Measurements from ENCODE around the gene PTPRC. TPM values are rescaled to one million over a fixed set of nuclear protein-coding genes. Genes with fewer than 3 reads are reported as not detected.

Gene PTPRC
- not detected in 2 replicates for total RNA-seq

GRCh38 chr1:198638894-198639635, at the start of gene PTPRC:
Gene PTPRC, plus strand, starts transcription at chr1:198639040. Its CDS starts 229 bp downstream, at chr1:198639269.

Other genes with a start within 250 kb of the PTPRC start
- gene ATP6V1G3, start 98.4 kb upstream of the PTPRC start, total RNA-seq, result not detected in 2 replicates

All from epithelial cell of alveolus of lung (primary cell).